Activated effector memory CD4-positive, alpha-beta T cell treated with Interleukin-2 at 50 U/mL for 16 hours (primary cell): ENCODE data around the gene NOP10.
"Not testable (repeated sequence)": the region's sequence is repeated elsewhere in the genome, so short reads cannot be mapped to it uniquely, and the experiment has no call there.

Experiments used
- DNase-seq: peaks from one replicate; pipeline ENCODE4 v3.0.0-alpha.2; 2020

The NOP10 gene

DNA sequence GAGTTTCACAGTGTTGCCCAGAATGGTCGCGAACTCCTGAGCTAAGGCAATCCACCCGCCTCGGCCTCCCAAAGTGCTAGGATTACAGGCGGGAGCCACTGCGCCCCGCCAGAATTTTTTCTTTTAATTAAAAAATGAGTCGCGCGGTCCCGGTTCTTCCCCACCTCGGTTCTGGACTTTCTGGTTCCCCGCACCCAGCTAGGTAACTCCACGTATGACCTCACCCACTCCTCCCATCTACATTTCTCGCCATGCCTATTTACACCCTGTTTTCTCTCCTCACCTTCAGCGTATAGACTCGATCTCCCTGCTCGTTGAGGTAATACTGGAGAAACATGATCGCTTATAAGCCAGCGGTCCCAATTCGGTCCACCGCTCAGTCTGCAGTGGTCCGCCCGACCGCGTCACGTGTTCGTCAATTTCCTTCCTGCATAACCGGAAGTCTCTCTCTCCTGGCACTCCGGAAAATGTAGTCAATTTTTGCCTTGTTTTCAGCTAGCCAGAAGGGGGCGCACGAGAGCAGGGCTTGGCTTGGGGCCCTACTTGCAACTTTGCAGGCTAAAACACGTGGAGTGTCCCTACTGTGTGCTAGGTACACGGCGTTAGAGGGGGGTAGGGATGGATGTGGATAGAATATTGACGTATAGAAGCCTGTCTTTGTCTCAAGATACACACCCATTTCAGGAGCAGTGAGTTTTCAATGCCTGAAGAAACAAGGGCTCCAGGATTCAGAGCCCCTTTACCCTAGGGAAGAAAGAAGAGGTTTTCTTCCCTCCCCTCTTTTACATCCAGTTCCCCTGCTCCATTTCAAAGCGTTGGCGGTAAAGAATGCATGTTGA lies at the start of gene NOP10, which contains the start of gene NUTM1:
Gene NOP10, minus strand, starts transcription at position 400 of the 839 bp plus-strand sequence. Its CDS starts 63 bp downstream, at position 337.
Gene NUTM1, plus strand, starts transcription at position 579 of the 839 bp plus-strand sequence. CDS start 382 bp downstream, outside the sequence.
- DNase-seq = peak; percentile 86

DNA sequence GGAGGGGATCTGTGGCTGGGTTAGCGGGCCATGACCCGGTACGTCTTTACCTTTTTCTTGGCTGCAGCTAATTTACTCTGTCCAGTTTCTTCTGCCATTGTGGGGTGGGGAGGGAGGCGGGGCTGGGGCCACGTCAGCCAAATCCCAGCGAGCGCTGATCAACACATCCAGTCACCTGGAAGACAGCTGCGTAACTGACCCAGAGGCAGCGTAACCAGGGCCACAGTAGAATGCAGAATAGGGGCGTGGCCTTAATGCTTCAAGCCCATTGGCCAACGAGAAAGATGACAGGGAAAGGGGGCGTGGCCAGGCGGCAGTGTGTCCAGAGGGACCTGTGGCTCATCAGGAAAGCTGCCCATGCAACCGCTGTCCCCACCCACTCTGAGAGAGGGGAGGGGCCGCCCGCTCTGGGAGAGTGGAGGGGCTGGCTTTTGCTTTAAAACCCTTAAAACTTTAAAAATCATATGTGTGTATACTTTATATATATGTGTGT lies 46.7 kb upstream of the NOP10 start:
- DNase-seq = not testable (repeated sequence)

- not testable (repeated sequence) for DNase-seq
Measured at GRCh38 chr15:34381829-34382521, 39.0 kb upstream of the NOP10 start.

DNA sequence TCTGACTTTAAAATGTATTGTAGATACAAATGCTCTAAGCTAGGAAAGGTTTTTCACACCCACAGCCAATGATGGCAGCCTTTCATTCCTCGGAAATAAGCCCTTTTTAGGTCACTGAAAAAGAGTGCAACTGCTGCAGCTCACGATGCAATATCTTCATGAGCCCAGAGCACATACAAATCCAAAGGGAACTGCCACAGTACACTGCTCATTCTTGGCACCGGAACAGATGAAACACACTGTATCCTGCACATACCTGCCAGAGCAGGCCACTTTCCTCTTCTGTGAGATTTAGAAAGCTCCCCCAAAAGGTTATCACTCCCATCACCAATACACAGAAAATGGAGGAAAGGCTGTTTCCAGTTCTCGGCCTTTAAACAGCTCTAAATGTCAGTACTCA lies 37.6 kb upstream of the NOP10 start:
- not testable (repeated sequence) for DNase-seq

DNA sequence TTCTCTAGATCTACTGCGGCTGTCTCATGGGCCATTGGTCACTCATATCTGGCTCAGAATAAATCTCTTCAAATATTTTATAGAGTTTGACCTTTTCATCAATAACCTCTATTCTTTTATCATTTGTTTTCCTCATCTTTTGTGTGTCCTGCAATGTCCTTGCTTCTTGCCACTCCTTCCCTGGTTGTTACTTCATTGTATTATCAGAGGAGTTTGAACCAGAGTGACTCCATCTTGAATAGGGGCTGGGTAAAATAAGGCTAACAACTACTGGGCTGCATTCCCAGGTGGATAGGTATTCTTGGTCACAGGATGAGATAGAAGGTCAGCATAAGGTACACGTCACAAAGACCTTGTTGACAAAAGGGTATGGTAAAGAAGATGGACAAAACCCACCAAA lies 33.9 kb upstream of the NOP10 start:
- no peak for DNase-seq

- DNase-seq = not testable (repeated sequence)
Measured at GRCh38 chr15:34375541-34375940, 32.6 kb upstream of the NOP10 start.

DNA sequence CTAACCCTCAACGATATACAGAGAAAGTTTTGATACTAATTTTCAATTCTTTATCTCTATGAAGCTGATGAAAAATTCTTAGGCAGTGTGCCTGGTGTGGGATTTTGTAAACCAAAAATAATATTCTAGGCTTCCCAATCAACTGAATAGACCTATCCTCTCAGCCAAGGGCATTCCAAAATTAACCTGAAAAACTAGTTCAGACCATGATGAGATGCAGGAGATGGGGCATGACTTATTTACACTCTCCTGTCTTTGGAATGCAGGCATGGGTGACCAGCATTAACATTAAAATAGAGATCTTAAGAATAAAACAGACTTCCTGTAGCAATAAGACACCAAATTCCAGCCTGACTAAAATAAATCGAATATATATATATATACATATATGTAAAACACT lies 31.9 kb upstream of the NOP10 start:
- DNase-seq = no peak

GRCh38 chr15:34373951-34374350 lies 31.0 kb upstream of the NOP10 start:
- DNase-seq = no peak

DNA sequence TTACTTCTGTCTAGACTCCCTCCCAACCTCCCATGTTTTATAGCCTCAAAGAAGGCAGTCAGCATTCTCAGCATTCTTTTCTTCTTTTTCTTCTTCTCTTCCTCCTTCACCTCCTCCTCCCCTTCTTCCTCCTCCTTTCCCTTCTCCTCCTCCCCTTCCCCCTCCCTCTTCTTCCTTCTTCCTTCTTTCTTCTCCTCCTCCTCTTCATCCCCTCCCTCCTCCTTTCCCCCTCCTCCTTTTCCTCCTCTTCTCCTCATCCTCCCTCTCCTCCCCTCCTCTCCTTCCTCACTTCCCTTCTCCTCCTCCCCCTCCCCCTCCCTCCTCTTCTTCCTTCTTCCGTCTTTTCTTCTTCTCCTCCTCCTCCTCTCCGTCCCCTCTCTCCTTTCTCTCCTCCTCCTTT lies 27.7 kb upstream of the NOP10 start:
- no peak for DNase-seq

- DNase-seq = no peak
Measured at GRCh38 chr15:34370129-34370528, 27.2 kb upstream of the NOP10 start.

GRCh38 chr15:34367101-34368081 lies 24.5 kb upstream of the NOP10 start, which contains the start of gene LPCAT4:
Gene LPCAT4, minus strand, starts transcription at chr15:34367196. Its CDS starts 96 bp downstream, at chr15:34367100.
- DNase-seq = peak; percentile 86

DNA sequence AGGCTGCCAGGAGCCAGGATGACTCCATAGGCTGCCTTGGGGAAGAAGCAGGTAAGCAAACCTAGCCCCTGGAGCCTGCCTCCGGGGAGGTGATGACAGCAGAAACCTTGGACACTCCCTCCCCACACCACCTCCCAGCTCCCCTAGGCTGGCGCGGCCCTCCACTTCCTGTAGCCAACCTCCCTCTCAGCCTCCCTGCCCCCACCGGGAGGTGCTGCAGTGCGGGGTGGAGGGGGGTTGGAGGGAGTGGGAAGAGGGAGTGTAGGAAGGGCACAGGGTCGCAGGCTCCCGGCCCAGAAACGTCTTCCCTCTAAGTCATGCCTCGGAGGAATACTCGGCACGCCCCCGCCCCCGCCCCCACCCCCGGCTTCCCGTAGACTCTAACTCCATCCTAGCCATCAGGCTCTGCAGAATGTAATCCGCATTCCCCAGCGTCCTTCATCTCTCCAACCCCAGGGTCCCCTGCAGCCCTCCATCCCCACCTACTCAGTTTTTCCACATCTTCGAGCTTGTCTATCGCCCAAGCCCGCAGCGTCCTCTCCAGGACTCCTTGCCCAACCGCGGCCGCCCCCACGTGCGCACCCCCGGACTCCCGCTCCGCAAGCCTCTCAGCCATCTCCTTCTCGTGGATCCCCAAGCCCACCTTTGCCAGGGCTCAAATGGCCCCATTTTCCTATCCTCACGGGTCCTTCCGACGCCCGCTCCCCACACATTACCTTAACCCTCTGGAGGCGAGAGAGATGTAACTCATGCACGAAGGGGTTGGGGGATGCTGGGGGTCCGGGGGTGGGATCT lies 23.5 kb upstream of the NOP10 start:
- peak; percentile 44 for DNase-seq

DNA sequence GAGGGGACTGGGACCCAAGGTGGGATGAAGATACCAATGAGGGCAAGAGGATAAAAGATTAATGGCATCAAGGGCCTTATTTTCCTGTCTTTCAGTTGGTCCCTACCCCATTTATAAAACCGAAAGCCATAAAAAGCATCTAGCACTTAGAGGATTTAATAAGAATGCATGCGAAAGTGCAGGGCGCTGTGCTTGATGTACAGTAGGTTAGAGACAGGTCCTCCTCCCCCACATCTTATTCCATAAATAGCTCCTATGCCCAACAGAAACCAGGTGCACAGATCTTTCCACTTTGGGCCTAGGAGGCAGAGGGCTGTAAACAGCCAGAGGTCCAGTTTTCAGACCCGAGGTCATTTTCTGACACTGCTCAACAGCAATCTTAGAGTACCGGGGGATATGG lies 22.9 kb upstream of the NOP10 start:
- DNase-seq = no peak

DNA sequence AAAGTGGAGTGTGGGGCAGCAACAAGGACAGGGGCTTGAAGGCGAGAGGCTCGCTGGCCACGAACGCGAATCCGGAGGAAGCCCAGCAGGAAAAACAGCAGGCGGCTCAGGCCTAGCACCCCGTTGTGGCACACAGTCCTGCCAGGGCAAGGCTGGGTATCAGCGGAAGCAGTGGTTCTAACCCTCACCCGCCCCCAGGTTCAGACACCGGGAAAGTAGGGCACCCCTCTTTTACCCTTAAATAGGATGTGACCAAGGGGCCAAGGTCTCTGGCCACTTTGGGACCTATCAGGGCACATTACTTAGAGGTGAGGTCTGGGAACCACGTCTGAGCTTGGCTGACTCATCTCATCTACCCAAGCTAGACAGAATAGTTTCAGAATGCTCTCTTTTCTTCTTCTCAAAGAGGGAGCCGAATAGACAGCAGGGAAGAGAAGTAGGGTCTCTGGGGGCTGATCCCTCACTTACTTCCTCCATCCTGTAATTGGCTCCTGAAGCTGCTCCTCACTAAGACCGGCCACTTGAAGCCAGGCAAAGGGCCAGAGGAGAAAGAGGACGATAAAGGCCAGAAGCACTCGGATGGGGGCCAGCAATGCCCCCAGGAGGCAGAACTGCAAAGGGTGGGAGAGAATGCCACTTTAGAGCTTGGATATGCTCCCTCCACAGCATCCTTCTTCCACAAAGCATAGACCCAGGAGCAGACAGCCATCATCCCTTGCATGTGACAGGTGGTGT lies 22.3 kb upstream of the NOP10 start:
- DNase-seq = peak; percentile 13

DNA sequence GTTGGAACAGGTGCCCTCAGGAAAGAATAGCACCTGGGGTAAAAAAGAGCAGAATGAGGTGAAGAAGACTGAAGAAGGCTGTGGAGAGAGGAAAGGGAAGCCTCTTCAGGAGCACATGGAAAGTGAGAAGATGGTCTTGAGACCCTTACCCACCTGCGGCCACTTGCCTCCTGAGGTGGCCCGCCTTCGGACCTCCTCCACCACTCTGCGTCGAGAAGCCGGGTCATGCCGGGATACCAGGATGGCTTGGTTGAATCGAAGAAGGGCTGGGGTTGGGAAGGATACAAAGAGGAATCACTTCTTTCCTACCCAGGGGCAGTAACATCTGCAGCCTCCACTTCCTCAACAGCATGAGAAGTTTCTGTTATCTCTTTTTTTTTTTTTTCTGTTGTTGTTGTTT lies 21.1 kb upstream of the NOP10 start:
- no peak for DNase-seq

- DNase-seq = no peak
Measured at GRCh38 chr15:34362047-34362773, 19.3 kb upstream of the NOP10 start.

DNA sequence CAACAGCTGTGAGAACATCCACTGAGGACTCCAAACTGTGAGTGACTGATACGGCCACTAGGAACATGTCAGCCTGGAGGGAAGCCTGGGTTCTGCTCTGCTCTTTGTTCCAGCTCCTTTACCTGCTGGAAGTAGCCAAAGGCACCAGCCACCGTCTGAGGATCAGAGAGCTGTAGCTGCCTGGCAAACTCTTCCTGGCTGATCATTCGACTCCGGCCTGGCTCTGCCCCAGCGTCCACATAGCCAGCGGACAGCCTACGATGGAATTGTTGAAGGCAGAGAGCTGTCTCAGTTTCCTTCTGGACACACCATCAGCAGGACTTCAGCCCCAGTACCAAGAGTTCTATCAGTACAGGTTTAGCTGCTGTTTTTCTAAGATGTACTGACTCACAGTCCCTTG lies 18.3 kb upstream of the NOP10 start:
- DNase-seq = no peak

DNA sequence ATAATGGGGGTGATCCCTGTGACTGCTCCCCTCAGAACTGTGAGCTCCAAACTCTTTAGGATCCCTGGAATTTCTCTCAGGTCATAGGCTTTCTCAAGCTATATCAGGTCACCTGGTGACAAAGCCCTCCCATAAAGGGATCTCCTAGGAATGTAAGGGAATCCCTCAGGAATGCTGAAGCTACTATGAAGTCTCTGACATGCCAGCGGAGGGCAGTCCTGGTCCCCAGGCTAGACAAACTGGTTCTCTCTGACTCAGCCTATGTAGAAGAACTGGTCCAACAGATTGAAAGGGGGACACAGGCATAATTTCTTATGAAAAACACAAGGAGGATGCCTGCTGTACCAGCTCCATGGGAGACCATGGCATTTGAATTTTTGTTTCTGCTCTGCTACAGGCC lies 17.4 kb upstream of the NOP10 start:
- DNase-seq = no peak

DNA sequence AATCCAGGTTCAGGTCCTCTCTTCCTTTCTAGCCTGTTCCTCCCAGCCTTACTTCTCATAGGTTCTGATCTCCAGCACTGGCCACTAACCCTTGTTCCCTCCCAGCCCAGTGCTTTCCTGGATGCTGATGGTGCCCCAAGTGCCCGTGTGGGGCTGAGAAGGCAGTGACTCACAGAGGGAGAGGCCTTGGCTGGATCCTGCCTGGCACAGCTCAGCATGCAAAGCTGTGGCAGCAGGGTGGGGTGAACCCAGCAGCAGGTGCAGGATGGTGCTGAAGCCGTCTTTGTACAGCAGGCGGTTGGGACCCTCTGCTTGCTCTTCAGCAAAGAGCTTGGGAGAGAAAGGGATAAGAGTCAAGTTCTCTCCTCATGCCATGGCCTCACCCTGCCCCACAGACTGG lies 16.5 kb upstream of the NOP10 start:
- no peak for DNase-seq

DNA sequence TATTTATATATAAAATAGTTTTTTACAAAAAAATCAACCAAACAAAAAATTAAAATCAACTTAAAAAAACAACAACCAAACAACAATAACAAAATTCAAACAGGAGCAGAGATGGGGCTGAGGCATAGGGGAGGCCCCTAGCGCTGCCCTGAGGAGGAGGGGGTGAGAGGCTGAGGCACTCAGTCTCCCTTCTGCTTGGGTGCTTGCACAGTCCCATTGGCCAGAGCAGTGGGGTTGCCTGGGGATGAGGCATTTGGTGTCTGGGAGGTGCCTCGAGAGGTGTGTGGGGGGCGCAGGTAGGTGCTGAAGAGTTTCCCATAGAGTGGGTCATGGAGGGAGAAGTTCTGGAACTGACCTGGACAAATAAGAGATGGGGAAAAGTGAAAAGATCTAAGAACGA lies 16.0 kb upstream of the NOP10 start:
- no peak for DNase-seq
